GM12891 (cell line): ENCODE data around the gene SCT.

Source experiments
- DNase-seq: peaks from one replicate; pipeline ENCODE4 v3.0.0; 2011; ENCODE audit warnings: low spot score; ENCODE audit not compliant: insufficient read length
- FAIRE-seq: peaks from 2 replicates; lab custom pipeline; 2011; peaks lifted over from hg19 to GRCh38; lab: Jason Lieb, UNC
- PAX5 ChIP-seq: IDR thresholded peaks from 2 replicates; pipeline ENCODE4 v1.6.1; 2011; ENCODE audit warnings: low read length, moderate library complexity, mild to moderate bottlenecking; ENCODE audit not compliant: insufficient read depth, severe bottlenecking
- POLR2A ChIP-seq: IDR thresholded peaks from 2 replicates; pipeline ENCODE4 v1.6.1; 2011; ENCODE audit warnings: low read depth, low read length, control low read depth
- POLR2AphosphoS5 ChIP-seq: IDR thresholded peaks from 2 replicates; pipeline ENCODE4 v1.6.1; 2011; ENCODE audit warnings: low read depth, low read length, control low read depth
- POU2F2 ChIP-seq: IDR thresholded peaks from 2 replicates; pipeline ENCODE4 v1.6.1; 2011; ENCODE audit warnings: low read depth, mild to moderate bottlenecking, control low read depth, low read length, moderate library complexity
- SPI1 ChIP-seq: IDR thresholded peaks from 2 replicates; pipeline ENCODE4 v1.6.1; 2011; ENCODE audit warnings: low read depth, low read length, control low read depth
- TAF1 ChIP-seq: IDR thresholded peaks from 2 replicates; pipeline ENCODE4 v1.6.1; 2011; ENCODE audit warnings: low read depth, low read length, control low read depth

Gene SCT

GRCh38 chr11:608791-609251 lies 18.2 kb downstream of the SCT start:
- TF ChIP-seq POLR2A (no peak), POLR2AphosphoS5 (no peak), SPI1 (no peak)
- no peak for DNase-seq
- no peak for FAIRE-seq

- no peak for TF ChIP-seq POLR2AphosphoS5
- TF ChIP-seq POU2F2 = no peak
- no peak for TF ChIP-seq PAX5
- TF ChIP-seq POLR2A = no peak
- no peak for TF ChIP-seq SPI1
- no peak for TF ChIP-seq TAF1
- DNase-seq (no peak), FAIRE-seq (no peak)
Measured at GRCh38 chr11:607971-608659, 18.9 kb downstream of the SCT start.

GRCh38 chr11:607020-607780 lies 19.8 kb downstream of the SCT start:
- TF ChIP-seq SPI1 (no peak), TAF1 (no peak), POLR2A (no peak), POU2F2 (no peak), POLR2AphosphoS5 (no peak), PAX5 (no peak)
- FAIRE-seq = no peak
- DNase-seq = no peak

GRCh38 chr11:606245-606644 lies 20.7 kb downstream of the SCT start:
- FAIRE-seq = no peak
- no peak for DNase-seq
- no peak for TF ChIP-seq SPI1
- no peak for TF ChIP-seq POLR2A
- TF ChIP-seq POU2F2 = no peak
- TF ChIP-seq POLR2AphosphoS5 = no peak
- no peak for TF ChIP-seq TAF1
- TF ChIP-seq PAX5 = no peak

GRCh38 chr11:605286-606129 lies 21.5 kb downstream of the SCT start:
- DNase-seq (no peak), FAIRE-seq (no peak)
- TF ChIP-seq TAF1 (no peak), POLR2AphosphoS5 (no peak)

GRCh38 chr11:603154-603553 lies 23.8 kb downstream of the SCT start:
- TF ChIP-seq TAF1 (no peak), POLR2A (no peak), PAX5 (no peak), POLR2AphosphoS5 (no peak), SPI1 (no peak), POU2F2 (no peak)
- no peak for DNase-seq
- no peak for FAIRE-seq

GRCh38 chr11:601573-602245 lies 25.3 kb downstream of the SCT start:
- FAIRE-seq (no peak), DNase-seq (no peak)
- TF ChIP-seq POLR2AphosphoS5 (peak; percentile 20; the same call in 1 of the 2 replicates), SPI1 (no peak)

- FAIRE-seq (no peak), DNase-seq (no peak)
- TF ChIP-seq POLR2A = no peak
- no peak for TF ChIP-seq POU2F2
- TF ChIP-seq POLR2AphosphoS5 = no peak
- no peak for TF ChIP-seq SPI1
- no peak for TF ChIP-seq TAF1
- no peak for TF ChIP-seq PAX5
Measured at GRCh38 chr11:598005-598680, 28.8 kb downstream of the SCT start.

- no peak for DNase-seq
- FAIRE-seq = no peak
- TF ChIP-seq SPI1 = no peak
- TF ChIP-seq PAX5 = no peak
- no peak for TF ChIP-seq POU2F2
- TF ChIP-seq TAF1 = no peak
- no peak for TF ChIP-seq POLR2A
- no peak for TF ChIP-seq POLR2AphosphoS5
Measured at GRCh38 chr11:597166-597725, 29.7 kb downstream of the SCT start.
